Stimulated activated CD8-positive, alpha-beta memory T cell treated with anti-CD3 and anti-CD28 coated beads, Interleukin-7, amount 100 ng/mL, for 48 hours (primary cell): ENCODE results near the gene UMAD1.

Experiments
- DNase-seq, 2 donors: peaks; one replicate each; pipeline ENCODE4 v3.0.0-alpha.2; 2020; ENCODE audit warnings: low read depth in 1 of 2; ENCODE audit errors: extremely low read depth in 1 of 2

The UMAD1 gene

DNA sequence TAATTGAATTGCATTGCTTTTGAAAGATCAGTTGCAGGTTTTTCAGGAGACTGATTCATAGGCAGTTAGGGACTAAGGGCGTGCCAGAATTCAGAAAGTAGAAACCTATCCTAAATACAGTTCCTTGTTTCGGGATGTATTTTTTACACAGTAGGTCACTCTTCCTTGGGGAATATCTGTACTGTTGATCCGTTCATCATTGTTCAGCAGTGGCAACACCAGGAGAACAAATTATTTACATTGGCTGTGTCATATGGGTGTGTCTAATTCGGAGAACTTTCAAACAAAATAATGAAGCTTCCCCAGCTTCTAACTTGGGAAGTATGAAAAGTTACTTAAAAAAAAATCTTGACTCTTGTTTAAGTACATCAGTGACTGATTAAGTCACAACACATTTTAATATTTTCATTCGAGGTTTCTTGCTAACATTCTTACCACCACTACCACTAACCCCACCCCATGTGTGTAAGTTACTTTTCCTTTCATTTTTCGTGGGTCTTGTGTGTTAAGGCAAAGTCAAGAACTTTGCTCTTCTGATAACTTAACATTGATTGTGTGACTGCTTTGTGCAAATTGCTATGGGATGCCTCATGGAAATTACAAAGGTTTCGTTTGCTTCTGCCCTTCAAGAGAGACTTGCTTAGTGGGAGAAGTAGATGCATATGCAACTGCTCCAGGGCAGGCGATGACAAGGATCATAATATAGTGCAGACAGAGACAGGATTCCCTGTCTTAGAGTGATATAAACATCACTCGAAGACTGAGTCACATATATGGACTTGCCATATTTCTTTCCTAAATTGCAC lies 121.6 kb downstream of the UMAD1 start:
- no peak for DNase-seq

DNA sequence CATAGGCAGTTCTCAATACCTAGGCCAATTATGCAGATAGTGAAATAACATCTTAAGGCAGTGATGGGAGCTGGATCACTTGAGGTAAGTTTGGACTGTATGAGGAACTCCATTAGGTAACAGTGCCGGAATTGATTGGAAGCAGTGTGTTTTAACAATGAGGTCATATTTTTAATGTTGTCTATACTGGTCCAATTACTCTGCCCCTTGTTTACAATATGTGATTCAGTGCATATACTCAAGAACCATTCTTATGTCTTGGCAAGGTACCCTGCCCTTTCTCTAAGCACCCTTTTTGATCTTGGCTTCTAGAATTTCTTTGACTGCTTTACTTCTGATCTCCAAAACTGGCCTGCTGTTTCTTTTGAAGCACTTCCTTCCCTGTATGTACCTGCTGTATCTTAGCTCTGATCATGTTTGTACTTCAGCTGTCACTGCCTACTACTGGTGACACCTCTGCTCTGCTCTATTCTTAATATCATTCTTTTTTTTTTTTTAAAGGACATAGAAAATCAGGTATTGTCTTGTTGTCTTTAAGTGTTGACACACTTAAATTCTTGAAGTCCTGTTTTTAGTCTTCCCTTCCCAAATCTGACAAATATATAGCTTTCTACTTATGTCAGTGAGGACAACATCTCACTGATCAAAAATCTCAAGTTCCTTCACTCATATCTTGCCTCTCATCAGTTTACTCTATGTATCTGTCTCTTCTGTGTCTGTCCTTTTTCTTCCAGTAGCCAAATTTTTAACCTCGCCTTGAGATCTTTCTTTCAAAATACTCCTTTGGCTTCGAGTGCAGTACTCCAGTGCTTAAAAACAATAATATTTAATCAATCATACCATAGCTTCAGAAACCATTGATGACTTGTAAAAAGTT lies 124.2 kb downstream of the UMAD1 start:
- DNase-seq: no peak

DNA sequence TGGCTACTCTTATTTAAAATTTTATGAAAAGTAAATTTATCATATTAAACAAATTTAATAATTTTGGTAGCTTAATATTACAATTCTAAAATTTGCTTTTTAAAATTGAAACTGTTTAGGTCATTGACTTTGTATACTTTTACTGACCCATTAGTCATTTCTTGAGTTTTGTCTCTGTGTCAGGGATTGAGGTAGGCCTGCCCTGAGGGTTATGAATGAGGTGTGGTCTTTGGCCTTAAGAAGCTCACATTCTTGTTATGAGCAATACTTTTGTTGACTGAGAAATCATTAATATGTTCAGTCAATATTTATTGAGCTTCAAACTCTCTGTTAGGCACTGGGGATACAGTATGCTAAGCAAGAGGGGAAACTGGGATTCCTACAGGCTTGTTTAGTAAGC lies 124.9 kb downstream of the UMAD1 start:
- DNase-seq: no peak

DNA sequence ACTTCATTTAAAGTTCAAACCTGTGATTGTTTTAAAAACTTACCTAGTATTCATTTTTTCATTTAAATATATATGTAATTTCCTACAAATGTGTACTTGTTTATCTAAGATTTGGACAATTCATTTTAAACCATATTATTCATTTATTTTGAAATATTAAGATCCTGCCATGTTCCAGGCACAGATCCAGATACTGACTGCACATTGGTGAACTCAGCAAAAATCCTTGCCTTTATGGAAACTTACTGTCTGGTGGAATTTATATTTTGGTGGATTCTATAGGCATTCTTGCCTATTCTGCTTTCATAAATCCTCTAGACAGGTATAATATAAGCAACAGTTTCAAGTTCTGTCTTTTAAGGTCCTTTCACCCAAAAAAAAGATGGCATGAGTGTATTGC lies 126.1 kb downstream of the UMAD1 start:
- DNase-seq: no peak

DNA sequence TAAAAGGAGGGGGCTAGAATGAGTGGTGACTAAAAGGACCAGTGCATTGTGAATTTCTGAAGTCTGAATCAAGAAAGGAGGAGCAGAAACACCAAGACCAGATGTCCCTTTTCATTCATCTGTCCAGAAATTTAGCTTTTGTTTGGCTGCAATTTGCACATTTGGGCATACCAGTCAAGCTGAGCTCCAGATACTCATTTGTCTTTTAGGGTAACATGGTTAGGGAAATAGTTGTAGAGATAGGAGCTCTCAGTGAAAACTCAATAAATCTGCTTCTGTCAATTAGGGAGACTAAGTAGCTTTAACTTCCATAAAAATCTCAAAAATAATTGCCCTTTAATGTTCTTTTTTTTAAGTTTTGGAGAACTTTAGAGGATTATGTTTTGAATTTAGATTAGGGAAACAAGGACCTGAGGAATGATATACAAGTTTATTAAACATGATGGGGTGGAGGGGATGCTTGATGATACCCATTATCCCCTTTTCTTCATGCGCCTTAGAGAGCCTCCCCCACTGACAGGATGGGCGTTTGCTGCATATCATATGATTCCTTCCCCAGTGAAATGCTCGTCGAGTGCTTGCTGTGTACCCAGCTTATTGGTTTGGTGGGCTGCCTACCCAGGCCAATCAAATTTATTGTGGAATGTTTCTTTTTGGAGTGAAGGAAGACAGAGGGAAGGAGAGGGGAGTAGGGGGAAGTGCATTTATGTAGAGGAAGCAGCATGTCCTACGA lies 128.6 kb downstream of the UMAD1 start:
- no peak for DNase-seq

DNA sequence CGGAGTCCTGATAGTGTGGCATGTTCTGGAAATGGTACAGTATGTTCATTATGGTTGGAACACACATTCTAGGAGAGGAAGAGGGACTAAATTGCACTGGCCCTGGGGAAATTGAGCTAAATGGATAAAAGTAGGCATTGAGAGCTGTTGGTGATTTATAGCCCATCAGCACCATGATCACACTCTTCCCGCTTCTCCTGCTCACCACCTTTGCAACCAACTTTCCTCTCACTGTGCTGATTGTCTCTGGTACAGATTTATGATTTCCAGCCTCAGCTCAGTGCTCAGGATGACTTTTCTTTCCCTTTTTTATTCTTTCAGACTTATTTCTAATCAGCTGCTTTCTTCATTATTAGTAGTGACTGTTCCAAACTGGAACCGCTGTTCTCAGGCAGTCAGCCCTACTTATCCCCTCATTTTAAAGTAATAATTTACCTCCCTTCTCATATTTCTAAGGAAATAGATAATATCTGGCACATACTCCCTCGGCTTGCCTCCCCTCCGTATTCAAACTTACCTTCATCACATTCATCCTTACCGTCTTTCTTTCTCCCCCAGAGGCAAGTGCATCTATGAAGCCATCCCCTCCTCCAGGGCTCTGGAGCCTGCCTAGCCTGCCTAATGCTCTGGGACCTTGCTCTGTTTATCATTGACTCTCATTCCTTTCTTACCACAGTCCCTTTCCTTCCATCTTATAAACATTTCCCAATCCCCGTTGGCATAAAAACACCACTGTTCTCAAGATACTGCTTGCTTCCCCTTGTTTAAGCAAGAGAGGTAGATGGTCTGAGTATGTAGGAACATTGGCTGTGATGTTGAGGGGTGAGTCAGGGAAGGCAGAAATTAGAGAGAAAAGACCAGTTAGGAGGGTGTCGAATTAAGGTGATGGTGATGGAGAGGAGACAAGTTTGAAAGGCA lies 129.4 kb downstream of the UMAD1 start:
- DNase-seq: no peak

DNA sequence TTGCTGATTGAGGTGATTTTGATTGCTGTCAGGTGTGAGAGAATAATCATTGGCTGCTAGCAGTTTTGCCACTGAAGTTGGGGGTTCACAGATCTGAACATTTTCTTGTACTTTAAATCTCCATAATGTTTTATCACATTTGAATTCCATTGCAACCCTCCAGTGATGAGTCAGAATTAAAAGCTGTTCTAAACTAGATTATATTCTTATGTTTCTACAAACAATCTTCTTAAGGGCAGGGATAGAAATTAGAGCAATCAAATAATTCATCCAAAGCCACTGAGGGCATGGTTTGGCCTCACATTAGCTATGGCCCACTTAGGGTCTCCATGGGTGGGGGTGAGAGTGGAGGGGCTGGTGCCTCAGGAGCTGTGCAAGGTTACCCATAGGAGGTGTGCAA lies 130.9 kb downstream of the UMAD1 start:
- no peak for DNase-seq

DNA sequence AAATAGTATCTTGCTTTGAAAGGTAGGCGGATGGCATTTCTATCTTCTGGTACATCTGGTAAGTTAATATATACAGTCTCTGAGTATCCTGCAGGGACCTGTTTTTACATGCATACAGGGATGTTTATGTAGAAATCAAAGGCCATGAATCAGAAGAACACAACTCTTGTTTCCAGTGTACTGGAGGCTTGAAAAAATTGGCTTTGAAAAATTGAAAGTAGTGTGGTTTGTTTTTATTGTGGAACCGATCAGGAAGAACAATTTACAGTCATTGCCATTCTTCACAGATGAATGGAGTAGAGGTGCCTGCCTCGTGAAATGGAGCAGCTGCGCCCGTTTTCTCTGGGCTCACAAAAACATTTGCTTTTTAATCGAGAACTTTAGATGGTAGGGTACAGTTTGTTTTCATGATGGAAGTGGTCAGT lies 131.9 kb downstream of the UMAD1 start:
- DNase-seq: no peak

DNA sequence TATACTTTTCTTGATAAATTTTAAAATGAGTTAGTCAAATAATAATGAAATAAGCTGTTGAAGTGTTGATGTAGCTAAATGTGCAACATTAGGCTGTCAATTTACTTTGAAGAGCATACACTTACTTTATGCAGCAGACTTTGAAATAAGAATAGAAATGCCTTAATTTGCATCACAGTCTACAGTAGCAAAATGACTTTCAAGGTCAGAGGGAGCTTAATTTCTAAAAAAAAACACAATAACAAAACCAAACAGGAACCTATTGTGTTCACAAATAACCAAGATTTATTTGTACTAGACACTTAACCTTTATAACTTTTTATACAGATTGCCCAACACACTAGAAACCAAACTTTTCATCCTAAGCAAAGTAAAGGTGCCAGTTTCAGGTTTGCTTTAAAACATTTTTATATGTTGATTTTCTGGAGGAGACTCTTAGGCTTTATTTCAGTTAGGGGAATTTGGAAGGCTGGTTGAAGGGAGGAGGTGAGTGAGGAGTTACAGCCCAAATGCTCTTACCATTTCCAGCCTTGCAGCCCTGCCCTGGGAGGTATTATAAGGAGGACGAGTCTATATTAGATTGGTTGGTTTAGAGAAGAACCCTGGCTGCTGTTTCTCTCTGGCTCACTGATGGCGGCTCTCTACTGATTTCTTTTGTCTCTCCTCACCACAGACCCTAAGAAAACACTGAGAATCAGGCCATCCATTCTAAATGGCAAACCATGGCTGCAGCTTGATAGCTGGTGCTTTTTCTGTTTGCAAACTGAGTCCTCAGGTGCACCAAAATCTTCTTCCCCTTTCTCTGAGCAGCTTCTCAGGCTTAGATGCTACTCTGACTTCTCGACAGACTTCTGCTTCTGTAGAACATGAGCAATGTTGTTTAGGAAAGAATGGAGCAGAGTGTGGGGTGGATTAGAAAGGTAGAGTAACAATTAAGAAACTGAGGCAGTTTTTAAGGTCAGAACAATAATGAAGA lies 133.1 kb downstream of the UMAD1 start:
- DNase-seq: no peak

DNA sequence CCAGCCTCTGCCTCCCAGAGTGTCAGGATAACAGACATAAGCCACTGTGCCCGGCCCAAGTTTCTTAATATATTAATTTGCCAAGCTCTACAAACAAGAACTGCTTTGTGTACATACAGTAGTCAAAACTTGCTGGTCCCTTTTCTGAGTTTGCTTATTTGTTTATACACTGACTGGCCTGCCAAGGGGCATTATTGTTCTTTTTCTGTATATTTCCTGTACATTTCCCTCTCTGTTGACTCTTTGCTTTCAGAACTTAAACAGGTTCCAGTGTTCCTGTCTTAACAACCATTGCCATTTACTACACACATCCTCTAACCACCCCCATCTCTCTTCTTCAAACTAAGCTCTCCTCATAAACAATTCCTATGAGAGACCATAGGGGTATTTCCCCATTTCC lies 139.3 kb downstream of the UMAD1 start:
- DNase-seq: no peak

DNA sequence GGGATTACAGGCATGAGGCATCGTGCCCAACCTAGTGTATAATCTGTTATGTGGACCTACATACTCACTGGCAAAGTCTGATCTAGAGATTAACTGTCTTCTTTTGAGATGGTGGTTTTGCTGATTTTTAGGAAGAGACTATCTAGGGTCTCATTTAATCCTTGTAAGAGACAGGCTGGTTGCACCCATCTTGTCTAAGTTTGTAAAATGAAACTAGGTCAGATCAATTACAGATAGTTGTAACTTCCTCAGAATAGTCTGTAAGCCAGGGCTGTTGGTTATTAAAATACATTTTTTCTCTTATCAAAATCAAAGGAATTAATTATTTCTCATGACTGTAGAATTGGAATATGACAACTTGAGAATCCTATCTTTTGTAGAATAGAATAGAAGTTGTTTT lies 142.4 kb downstream of the UMAD1 start:
- no peak for DNase-seq

DNA sequence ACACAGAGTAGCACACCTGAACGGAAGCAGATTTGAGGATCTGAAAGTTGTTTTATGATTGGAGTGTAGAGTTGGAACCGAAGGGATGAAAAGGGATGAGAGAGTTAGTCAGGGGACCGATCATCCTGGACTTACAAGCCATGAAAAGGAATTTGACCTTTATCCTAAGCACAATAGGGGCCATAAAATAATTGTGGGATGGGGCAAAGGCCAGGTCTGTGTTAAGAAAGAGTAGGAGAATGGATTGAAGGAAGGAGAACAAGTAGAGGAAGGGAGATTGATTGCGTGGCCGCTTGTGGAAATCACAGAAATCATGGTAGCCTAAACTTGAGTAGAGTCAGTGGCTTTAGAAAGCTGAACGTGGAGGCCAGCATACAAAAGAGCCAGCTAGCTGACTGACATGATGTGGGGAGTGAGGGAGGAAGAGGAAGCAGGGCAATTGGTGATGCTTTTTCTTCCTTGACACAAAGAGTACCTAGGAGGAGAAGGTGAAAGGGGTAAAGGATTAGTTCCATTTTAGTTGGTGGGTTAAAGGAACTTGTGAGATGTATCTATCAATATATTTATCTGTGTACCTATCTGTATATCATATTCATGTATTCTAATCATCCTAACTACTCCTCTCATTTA lies 144.9 kb downstream of the UMAD1 start:
- DNase-seq: no peak

DNA sequence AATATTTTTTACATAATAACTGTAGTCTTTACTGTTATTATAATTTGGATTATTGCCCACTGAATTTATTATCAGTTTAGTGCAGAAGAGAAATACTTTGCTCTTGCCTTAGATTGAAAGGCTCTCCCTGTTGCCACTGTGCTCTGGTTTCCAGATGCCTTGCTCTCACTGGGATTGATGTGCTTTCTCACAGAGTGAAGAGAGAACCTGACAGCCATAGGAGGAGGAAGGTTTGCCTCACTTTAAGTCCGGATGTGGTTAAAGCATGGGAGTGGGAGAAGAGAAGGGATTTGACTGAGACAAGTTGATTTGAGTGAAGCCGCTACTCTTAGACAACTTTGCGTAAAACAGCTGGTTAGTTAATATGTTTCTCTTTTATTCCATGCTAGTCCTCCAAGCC lies 146.0 kb downstream of the UMAD1 start:
- DNase-seq: no peak

DNA sequence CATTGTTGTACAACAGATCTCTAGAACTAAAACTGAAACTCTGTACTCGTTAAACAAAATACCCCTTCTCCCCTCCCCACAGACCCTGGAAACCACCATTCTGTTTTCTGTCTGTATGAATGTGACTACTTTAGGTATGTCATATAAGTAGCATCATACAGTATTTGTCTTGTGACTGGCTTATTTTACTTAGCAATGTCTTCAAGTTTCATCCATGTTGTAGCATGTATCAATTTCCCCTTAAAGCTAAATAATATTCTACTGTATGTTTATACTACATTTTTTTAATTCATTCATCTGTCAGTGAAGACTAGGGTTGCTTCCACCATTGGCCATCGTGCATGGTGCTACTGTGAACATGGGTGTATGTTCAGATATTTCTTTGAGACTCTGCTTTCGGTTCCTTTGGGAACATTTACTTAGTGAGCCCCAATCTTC lies 149.0 kb downstream of the UMAD1 start:
- DNase-seq: no peak

DNA sequence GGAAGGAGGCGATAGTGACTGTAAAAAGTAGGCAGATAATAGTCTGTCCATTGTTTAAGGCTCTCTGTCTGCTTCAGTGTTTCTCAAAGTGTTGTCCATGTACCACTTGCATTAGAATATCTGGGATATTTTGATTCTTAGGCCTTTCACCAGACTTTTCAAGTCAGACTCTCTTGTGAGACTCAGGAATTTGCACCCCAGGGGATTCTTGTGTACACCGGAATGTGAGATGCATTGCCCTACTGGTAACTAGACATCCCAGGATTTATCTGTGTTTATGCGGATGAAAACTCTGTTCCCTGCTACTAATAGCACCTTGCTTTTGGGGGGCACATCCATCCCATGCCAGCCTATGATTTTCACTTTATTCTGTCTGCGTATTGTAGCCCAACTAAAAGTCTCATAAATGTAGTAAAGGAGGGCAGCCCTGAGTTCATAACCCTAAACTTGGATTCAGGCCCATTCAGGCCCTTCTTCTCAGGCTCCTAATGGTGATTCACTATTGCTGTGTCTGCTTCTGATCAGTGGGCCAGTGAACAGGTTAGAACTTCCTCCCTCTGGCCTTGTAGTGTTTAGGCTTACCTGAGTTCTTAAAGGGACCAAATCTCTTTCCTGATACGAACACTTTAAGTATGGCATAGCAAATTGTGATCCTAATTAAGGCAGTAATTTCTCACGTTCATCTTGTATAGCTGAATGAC lies 149.6 kb downstream of the UMAD1 start:
- DNase-seq: no peak

DNA sequence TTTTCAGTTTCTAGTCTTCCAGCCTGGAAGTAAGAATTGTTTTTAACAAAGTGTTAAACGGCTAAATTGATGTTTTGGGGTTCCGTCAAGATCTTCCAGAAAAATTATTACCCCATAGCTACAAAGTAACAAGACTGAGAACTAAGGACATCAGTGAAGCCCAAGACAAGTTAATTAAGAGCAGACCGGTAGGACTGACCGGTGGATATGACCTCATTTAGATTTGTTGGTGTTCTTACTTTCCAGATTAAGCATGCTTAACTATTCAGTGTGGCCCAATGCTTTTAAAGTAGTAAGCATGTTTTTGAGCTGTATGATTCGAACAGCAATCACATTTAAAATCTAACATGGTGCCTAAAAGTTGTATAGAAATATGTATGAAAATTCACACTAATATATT lies 151.0 kb downstream of the UMAD1 start:
- DNase-seq: no peak

DNA sequence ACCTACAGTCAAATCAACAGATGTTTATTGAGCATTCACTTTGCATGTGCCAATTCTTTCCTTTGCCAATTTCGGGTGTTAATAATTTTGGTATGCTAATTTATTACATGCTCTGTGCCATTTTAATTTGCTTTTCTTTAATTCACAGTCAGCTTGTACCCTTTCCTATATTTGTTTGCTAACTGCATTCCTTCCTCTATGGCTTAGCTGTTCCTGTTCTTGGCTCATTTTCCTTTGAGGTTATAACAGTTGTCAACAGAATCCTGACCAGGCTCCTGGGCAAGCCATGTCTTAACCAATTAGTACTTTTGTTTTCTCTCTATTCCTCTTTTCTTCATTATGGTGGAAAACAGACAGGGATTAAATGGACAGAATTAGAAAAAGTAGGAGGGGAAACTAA lies 151.5 kb downstream of the UMAD1 start:
- DNase-seq: no peak

DNA sequence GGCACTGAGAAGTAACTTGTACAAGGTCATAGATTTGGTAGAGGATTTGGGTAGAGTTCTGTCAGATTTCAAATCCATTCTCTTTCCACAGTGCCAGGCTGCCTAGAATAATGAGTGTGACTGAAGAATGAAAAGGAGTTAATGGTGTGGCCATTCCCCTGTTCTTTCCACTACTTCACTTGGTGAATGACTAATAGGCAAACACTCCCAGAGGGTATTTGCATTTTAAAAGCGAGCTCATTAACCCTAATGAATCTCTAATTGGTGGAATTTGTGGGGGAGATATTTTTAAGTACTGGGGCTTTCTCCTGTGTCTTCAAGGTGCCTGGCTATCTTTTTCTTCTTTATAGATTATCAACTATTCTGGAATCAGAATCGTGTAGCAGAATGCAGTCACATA lies 152.7 kb downstream of the UMAD1 start:
- no peak for DNase-seq
